Measurements from ENCODE around the gene GBGT1. TPM values are rescaled to one million over a fixed set of nuclear protein-coding genes. Genes with fewer than 3 reads are reported as not detected.

The GBGT1 gene
- total RNA-seq, 3 donors from 2014 or later (not counting 1 experiment from before 2014, with no cell fraction given): 1.4 to 2.2 (median 1.7) TPM

DNA sequence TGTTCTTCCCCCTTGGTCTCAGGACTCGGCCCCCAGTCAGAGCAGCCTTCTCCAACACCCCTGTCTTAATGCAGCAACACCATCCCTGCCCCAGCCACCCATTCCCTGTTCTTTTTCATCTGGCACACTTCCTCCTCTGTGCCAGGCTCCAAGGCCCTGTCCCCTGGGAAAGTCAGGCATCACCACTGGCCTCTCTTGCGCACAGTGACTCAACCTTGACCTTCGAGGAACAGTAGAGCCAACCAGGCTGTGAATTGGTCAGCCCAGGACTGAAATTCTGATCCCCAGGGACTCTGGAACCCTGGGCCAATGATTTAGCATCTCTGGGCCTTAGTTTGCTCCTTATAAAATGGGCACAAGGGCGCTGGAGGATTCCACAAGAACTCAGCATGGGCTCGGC, 32.2 kb downstream of the GBGT1 start:
- WGBS (ENCODE audit: insufficient coverage): 84% methylated on average over 5 of the region's 5 CpGs
- H3K27me3 Mint-ChIP-seq (ENCODE audit: low read depth in 2 of 2): no peaks in the 10 kb centered on the region
- no peaks in the 10 kb centered on the region for H3K36me3 Mint-ChIP-seq
- H3K4me3 Mint-ChIP-seq: peak overlapping the region; percentile 76
- peaks cover 98% of the 10 kb centered on the region for H3K4me1 ChIP-seq (ENCODE audit: control insufficient read depth, insufficient read depth, low read length)
- H3K4me1 Mint-ChIP-seq: peaks cover 73 to 90% of the 10 kb centered on the region in 2 donors
- ATAC-seq: no peak
- TF ChIP-seq CTCF (IDR thresholded peaks at IDR 0.05): no peak
- intact Hi-C loops (cut with micrococcal nuclease): no loop called here
- H3K9me3 ChIP-seq (ENCODE audit: control insufficient read depth, insufficient read depth, low read length): no peaks in the 10 kb centered on the region
- no peaks in the 10 kb centered on the region for H3K9me3 Mint-ChIP-seq
- H3K27ac Mint-ChIP-seq: peak overlapping the region; percentile 75 to 93
- peaks cover 3% of the 10 kb centered on the region for H3K36me3 ChIP-seq (ENCODE audit: control insufficient read depth, insufficient read depth, low read length)
- no peak for DNase-seq
- H3K4me3 ChIP-seq (ENCODE audit: low read length): no peak overlapping the region
- no peaks in the 10 kb centered on the region for H3K27me3 ChIP-seq (ENCODE audit: control insufficient read depth, insufficient read depth, low read length)
- H3K27ac ChIP-seq (ENCODE audit: low read length): peak overlapping the region; percentile 99

DNA sequence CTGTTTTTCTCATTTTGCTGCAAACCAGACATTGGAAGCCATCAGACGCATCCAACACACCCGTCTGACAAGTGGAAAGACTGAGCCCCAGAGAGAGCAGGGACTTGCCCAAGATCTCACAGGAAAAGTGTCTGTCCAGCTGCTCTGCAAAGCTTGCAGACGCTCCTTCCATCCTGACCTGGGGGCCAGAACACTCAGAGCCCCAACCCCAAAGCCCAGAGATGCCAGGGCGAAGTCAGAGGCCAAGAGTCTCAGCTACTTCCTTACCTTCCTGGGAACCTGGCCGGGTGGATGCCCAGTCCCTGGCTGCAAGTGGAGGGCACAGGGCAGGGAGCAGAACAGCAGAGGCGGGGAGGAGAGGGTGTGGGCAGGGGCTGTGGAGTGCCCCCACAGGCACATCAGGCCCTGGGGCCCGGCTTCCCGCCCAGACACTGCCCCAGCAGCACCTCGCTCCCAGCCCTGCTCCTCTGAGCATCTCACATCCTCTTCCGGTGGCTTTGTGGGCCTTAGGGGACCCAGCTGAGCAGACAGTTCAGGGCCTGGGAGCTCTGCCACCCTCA, 32.9 kb downstream of the GBGT1 start:
- intact Hi-C loops (cut with micrococcal nuclease): no loop called here
- H3K27me3 ChIP-seq (ENCODE audit: control insufficient read depth, insufficient read depth, low read length): no peaks in the 10 kb centered on the region
- DNase-seq (peak; percentile 65 to 86), ATAC-seq (peak; percentile 22 to 58 (median 41))
- TF ChIP-seq CTCF (IDR thresholded peaks at IDR 0.05): no peak
- peaks cover 3% of the 10 kb centered on the region for H3K36me3 ChIP-seq (ENCODE audit: control insufficient read depth, insufficient read depth, low read length)
- no peaks in the 10 kb centered on the region for H3K9me3 ChIP-seq (ENCODE audit: control insufficient read depth, insufficient read depth, low read length)
- peak overlapping the region; percentile 75 to 93 for H3K27ac Mint-ChIP-seq
- no peaks in the 10 kb centered on the region for H3K27me3 Mint-ChIP-seq (ENCODE audit: low read depth in 2 of 2)
- peak overlapping the region; percentile 59 for H3K4me3 ChIP-seq (ENCODE audit: low read length)
- 27% methylated on average over 9 of the region's 10 CpGs for WGBS (ENCODE audit: insufficient coverage)
- H3K4me3 Mint-ChIP-seq: peak overlapping the region; percentile 91
- peaks cover 100% of the 10 kb centered on the region for H3K4me1 ChIP-seq (ENCODE audit: control insufficient read depth, insufficient read depth, low read length)
- H3K27ac ChIP-seq (ENCODE audit: low read length): peak overlapping the region; percentile 99
- no peaks in the 10 kb centered on the region for H3K36me3 Mint-ChIP-seq
- H3K4me1 Mint-ChIP-seq: peaks cover 72 to 91% of the 10 kb centered on the region in 2 donors
- H3K9me3 Mint-ChIP-seq: no peaks in the 10 kb centered on the region

DNA sequence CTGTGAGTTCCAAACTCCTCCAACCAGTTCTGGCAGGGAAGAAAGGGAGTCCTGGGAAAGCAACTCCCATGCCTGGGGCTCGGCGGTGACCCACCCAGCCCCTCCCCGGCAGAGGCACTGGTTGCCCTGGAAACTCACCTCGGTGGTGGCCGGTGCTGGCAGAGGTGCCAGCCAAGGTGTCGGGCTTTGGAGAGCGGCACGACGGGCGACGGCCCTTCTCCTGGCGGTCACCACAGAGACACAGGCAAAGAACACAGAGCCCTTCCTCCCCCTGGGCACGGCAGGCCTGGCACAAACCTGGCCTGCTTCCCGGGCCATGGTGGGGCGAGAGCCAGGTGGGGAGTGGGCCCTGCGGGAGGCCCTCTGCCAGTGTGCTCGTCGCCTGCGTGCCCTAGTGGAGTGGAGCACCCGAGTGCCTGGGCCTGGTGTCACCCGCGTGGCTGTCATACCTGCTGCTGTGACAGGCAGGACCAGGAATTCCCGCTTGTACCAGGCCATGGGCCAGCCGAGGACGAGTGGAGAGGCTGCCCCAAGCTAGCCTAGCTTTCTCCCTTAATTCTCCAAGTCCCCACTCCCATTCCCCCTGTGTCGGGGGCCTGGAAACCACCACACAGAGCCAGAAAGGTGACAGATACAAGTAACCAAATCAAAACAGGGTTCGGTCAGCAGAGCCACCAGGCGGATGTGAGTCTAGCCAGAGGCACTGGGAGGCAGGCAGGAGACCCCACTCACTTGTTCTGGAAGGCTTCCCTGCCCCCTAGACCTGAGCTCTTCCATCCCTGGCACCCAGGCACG, 34.5 kb downstream of the GBGT1 start:
- H3K27ac ChIP-seq (ENCODE audit: low read length): peak overlapping the region; percentile 99
- H3K27me3 ChIP-seq (ENCODE audit: control insufficient read depth, insufficient read depth, low read length): no peaks in the 10 kb centered on the region
- intact Hi-C loops (cut with micrococcal nuclease): no loop called here
- peak overlapping the region; percentile 75 to 93 for H3K27ac Mint-ChIP-seq
- DNase-seq (peak; percentile 55 to 59), ATAC-seq (peak in 1 of 3 donors; percentile 3)
- no peaks in the 10 kb centered on the region for H3K9me3 ChIP-seq (ENCODE audit: control insufficient read depth, insufficient read depth, low read length)
- no peaks in the 10 kb centered on the region for H3K36me3 Mint-ChIP-seq
- WGBS (ENCODE audit: insufficient coverage): 60% methylated on average over 29 of the region's 29 CpGs
- no peaks in the 10 kb centered on the region for H3K9me3 Mint-ChIP-seq
- peak overlapping the region; percentile 91 for H3K4me3 Mint-ChIP-seq
- H3K27me3 Mint-ChIP-seq (ENCODE audit: low read depth in 2 of 2): no peaks in the 10 kb centered on the region
- peak overlapping the region; percentile 29 for H3K4me3 ChIP-seq (ENCODE audit: low read length)
- TF ChIP-seq CTCF (IDR thresholded peaks at IDR 0.05): no peak
- peaks cover 70 to 91% of the 10 kb centered on the region in 2 donors for H3K4me1 Mint-ChIP-seq
- peaks cover 3% of the 10 kb centered on the region for H3K36me3 ChIP-seq (ENCODE audit: control insufficient read depth, insufficient read depth, low read length)
- H3K4me1 ChIP-seq (ENCODE audit: control insufficient read depth, insufficient read depth, low read length): peaks cover 100% of the 10 kb centered on the region

Measured in natural killer cell (primary cell).